Measurements from ENCODE around the gene ABHD2.
"Not testable (repeated sequence)": the region's sequence is repeated elsewhere in the genome, so short reads cannot be mapped to it uniquely, and the experiment has no call there.

ABHD2 gene

GRCh38 chr15:89243046-89243690 is 154.9 kb downstream of the ABHD2 start:
- Histone ChIP-seq H3K27ac (no peak overlapping the region), H3K36me3 (peaks cover 22% of the 10 kb centered on the region), H3K9me3 (ENCODE audit: severe bottlenecking) (no peaks in the 10 kb centered on the region), H3K4me3 (ENCODE audit: low read depth, low read length) (peak overlapping the region; percentile 93), H3K27me3 (ENCODE audit: insufficient read depth, low read depth, severe bottlenecking) (no peaks in the 10 kb centered on the region)
- no peak for TF ChIP-seq CTCF (IDR thresholded peaks at IDR 0.05; ENCODE audit: low read depth, low read length)
- DNase-seq, result no peak

DNA sequence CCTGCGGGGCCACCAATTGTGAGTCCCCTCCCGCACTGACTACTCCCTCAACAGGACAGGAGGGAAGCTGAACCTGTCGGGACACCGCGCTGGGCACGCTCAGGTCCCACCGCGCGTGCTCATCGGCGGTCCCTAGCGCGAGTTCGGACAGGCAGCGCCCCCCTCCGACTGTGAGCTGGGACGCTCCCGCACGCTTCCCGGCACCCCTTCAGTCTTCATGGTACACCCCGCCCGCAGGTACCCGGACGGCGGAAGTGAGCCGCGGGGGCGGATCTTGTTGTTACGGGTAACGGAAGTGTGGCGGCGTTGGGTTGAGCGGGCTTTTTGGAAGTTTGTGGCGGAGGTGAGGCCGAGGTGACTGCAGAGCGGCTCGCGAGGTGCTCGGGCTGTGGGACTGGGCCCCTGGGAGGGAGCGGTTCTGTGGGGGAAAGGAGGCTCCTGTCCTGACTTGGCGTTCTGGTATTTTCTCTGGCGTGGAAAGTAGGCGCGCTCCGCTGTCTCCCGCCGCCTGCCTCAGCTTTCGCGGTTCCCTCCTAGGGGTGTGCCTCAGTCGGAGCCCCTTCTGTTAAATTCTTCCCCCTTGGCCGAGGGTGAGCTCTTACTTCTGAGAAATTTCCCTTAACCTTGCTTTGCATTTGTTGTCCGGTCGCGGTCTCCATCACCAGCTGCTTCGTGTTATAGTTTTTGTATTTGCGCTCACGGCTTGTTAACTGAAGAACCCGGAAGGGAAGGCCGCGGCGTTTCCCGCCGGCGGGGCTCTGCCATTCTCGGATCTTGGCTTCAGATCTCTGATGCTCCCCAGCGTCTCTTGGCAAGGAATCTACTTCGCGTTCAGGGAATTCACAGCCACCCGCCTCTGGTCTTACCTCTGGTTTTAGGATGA is 155.7 kb downstream of the ABHD2 start, which contains the start of gene FANCI:
Gene FANCI, plus strand, starts transcription at position 289 of the 883 bp plus-strand sequence. CDS start 3,669 bp downstream, outside the sequence.
- H3K27ac ChIP-seq, result peak within 1 kb of the TSS; percentile 82
- TF ChIP-seq CTCF (IDR thresholded peaks at IDR 0.05; ENCODE audit: low read depth, low read length), result peak; percentile 70

GRCh38 chr15:89244574-89244903 is 156.3 kb downstream of the ABHD2 start:
- DNase-seq, result no peak
- peak overlapping the region; percentile 93 for H3K4me3 ChIP-seq (ENCODE audit: low read depth, low read length)
- no peaks in the 10 kb centered on the region for H3K27me3 ChIP-seq (ENCODE audit: insufficient read depth, low read depth, severe bottlenecking)
- no peak for TF ChIP-seq CTCF (IDR thresholded peaks at IDR 0.05; ENCODE audit: low read depth, low read length)
- peak overlapping the region; percentile 82 for H3K27ac ChIP-seq
- peaks cover 36% of the 10 kb centered on the region for H3K36me3 ChIP-seq
- no peaks in the 10 kb centered on the region for H3K9me3 ChIP-seq (ENCODE audit: severe bottlenecking)

More for the DNA sequence above, 155.7 kb downstream of the ABHD2 start, which contains the start of gene FANCI:
- Histone ChIP-seq H3K4me3 (ENCODE audit: low read depth, low read length) (peak within 1 kb of the TSS; percentile 93), H3K9me3 (ENCODE audit: severe bottlenecking) (no peaks in the 10 kb centered on the region), H3K36me3 (peaks cover 30% of the 10 kb centered on the region), H3K27me3 (ENCODE audit: insufficient read depth, low read depth, severe bottlenecking) (no peaks in the 10 kb centered on the region)
- peak; percentile 97 for DNase-seq

GRCh38 chr15:89247446-89247845 is 159.2 kb downstream of the ABHD2 start:
- Histone ChIP-seq H3K27ac (no peak overlapping the region), H3K36me3 (peaks cover 53% of the 10 kb centered on the region), H3K4me3 (ENCODE audit: low read depth, low read length) (no peak overlapping the region), H3K9me3 (ENCODE audit: severe bottlenecking) (peaks cover 3% of the 10 kb centered on the region), H3K27me3 (ENCODE audit: insufficient read depth, low read depth, severe bottlenecking) (no peaks in the 10 kb centered on the region)
- DNase-seq, result no peak
- no peak for TF ChIP-seq CTCF (IDR thresholded peaks at IDR 0.05; ENCODE audit: low read depth, low read length)

- DNase-seq, result no peak
- Histone ChIP-seq H3K36me3 (peaks cover 53% of the 10 kb centered on the region), H3K4me3 (ENCODE audit: low read depth, low read length) (no peak overlapping the region), H3K9me3 (ENCODE audit: severe bottlenecking) (peaks cover 3% of the 10 kb centered on the region), H3K27me3 (ENCODE audit: insufficient read depth, low read depth, severe bottlenecking) (no peaks in the 10 kb centered on the region), H3K27ac (no peak overlapping the region)
- TF ChIP-seq CTCF (IDR thresholded peaks at IDR 0.05; ENCODE audit: low read depth, low read length), result no peak
Measured at GRCh38 chr15:89248584-89248983, 160.3 kb downstream of the ABHD2 start.

DNA sequence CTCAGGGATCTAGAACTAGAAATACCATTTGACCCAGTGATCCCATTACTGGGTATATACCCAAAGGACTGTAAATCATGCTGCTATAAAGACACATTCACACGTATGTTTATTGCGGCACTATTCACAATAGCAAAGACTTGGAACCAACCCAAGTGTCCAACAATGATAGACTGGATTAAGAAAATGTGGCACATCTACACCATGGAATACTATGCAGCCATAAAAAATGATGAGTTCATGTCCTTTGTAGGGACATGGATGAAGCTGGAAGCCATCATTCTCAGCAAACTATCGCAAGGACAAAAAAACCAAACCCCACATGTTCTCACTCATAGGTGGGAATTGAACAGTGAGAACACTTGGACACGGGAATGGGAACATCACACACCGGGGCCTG is 161.9 kb downstream of the ABHD2 start:
- H3K27ac ChIP-seq; H3K27me3 ChIP-seq (ENCODE audit: insufficient read depth, low read depth, severe bottlenecking); H3K4me3 ChIP-seq (ENCODE audit: low read depth, low read length); DNase-seq; H3K9me3 ChIP-seq (ENCODE audit: severe bottlenecking): not testable (repeated sequence)
- peaks cover 65% of the 10 kb centered on the region for H3K36me3 ChIP-seq
